Measurements from ENCODE around the gene TAF4B.

DNA sequence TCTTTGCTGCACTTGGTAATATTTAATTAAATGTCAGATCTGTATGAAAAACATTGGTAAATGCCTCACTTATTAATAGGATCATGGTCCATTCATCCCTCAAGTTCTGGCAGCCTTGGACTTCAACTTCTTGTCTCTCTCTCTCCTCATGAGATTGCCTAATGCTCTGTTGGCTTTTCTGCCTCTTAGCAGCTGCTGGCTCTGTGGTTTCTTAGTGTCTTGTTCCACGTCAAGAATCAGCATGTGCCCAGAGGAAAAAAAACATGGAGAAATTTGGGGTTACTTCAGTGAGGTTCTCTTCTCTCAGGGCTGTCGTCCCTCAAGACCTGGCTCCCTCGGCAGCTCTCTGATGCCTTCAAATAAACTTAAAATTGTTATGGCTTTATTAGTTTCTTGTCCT is 75.4 kb downstream of the TAF4B start:
- no peak for TF ChIP-seq EZH2phosphoT487 (IDR thresholded peaks at IDR 0.05; ENCODE audit: low read depth)
- TF ChIP-seq, protein P1, sequence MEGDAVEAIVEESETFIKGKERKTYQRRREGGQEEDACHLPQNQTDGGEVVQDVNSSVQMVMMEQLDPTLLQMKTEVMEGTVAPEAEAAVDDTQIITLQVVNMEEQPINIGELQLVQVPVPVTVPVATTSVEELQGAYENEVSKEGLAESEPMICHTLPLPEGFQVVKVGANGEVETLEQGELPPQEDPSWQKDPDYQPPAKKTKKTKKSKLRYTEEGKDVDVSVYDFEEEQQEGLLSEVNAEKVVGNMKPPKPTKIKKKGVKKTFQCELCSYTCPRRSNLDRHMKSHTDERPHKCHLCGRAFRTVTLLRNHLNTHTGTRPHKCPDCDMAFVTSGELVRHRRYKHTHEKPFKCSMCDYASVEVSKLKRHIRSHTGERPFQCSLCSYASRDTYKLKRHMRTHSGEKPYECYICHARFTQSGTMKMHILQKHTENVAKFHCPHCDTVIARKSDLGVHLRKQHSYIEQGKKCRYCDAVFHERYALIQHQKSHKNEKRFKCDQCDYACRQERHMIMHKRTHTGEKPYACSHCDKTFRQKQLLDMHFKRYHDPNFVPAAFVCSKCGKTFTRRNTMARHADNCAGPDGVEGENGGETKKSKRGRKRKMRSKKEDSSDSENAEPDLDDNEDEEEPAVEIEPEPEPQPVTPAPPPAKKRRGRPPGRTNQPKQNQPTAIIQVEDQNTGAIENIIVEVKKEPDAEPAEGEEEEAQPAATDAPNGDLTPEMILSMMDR (IDR thresholded peaks at IDR 0.05; ENCODE audit: low read depth, low read length), result no peak
